MCF 10A (cell line): ENCODE results near the gene OR2H1. TPM values are rescaled to one million over a fixed set of nuclear protein-coding genes. Genes with fewer than 3 reads are reported as not detected.

Experiments
- BruUV-seq: library from RNA; stranded (reverse); fragments of 400-500 nt; replicated peaks from 2 replicates; lab custom pipeline; 2021; lab: Mats Ljungman, UMichigan
- CTCF ChIA-PET: fragments of 300-600 bp; sonication (Branson Sonifier 250); formaldehyde crosslinking; extraction: SDS; loops from one replicate; lab custom pipeline; 2021; ENCODE audit warnings: antibody characterized with exemption, inconsistent platforms; lab: Yijun Ruan, JAX
- POLR2A ChIA-PET: fragments of 300-600, 350-650 bp; sonication (Branson Sonifier 250); formaldehyde crosslinking; extraction: SDS; loops from one replicate; lab custom pipeline; 2020; ENCODE audit warnings: antibody characterized with exemption, inconsistent platforms; lab: Yijun Ruan, JAX
- DNase-seq: peaks from one replicate; pipeline ENCODE4 v3.0.0-alpha.2; 2018; ENCODE audit not compliant: unreplicated experiment
- H3K27ac Mint-ChIP-seq: one replicate; pipeline ENCODE4 v1.8.0; 2022; ENCODE audit warnings: mild to moderate bottlenecking, low read depth, mixed read lengths; ENCODE audit not compliant: unreplicated experiment
- H3K27me3 Mint-ChIP-seq: one replicate; pipeline ENCODE4 v1.8.0; 2022; ENCODE audit warnings: mixed read lengths; ENCODE audit not compliant: insufficient read depth, unreplicated experiment
- H3K36me3 Mint-ChIP-seq: one replicate; pipeline ENCODE4 v1.8.0; 2022; ENCODE audit warnings: mild to moderate bottlenecking, moderate library complexity, mixed read lengths; ENCODE audit not compliant: insufficient read depth, unreplicated experiment
- H3K4me1 Mint-ChIP-seq: one replicate; pipeline ENCODE4 v1.8.0; 2022; ENCODE audit warnings: mixed read lengths; ENCODE audit not compliant: insufficient read depth, unreplicated experiment
- H3K4me3 Mint-ChIP-seq: one replicate; pipeline ENCODE4 v1.8.0; 2022; ENCODE audit warnings: mild to moderate bottlenecking, moderate library complexity, mixed read lengths; ENCODE audit not compliant: unreplicated experiment
- H3K9me3 Mint-ChIP-seq: one replicate; pipeline ENCODE4 v1.8.0; 2022; ENCODE audit warnings: mixed read lengths; ENCODE audit not compliant: unreplicated experiment
- intact Hi-C: fragments of 100-400 bp; cut with micrococcal nuclease; formaldehyde crosslinking; loops from 2 replicates; pipeline ENCODE4 v1.14.1; 2022
- total RNA-seq: library from RNA; stranded (reverse); gene quantifications from 2 replicates; pipeline ENCODE4 v1.2.3, GENCODE V29; 2022
- TF ChIP-seq, protein P1 (sequence below): fragments of 200-600 bp; IDR thresholded peaks from one replicate; pipeline ENCODE4 v1.8.0; 2022; ENCODE audit warnings: antibody characterized with exemption, mild to moderate bottlenecking; ENCODE audit not compliant: unreplicated experiment

The OR2H1 gene
- total RNA-seq, 1 experiment from 2014 or later: not detected

DNA sequence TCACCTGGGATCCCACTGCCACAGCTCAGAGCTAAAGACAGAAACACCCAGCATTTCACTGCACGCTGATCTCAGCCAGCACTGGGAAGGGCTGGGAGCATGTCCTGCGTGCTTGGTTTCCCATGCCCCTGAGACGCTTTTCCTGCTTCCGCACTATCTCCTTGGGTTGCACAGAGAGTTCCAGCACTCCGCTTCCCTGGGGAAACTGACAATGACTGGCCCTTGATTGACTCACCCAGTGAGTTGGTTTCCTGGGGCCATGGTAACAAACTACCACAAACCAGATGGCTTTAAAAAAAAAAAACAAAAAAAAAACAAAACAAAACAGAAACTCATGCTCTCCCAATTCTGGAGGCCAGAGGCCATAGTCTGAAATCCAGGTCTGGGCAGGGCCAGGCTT lies 45.6 kb downstream of the OR2H1 start:
- Mint-ChIP-seq H3K4me1 (peaks cover 6% of the 10 kb centered on the region), H3K27ac (no peak overlapping the region), H3K27me3 (peaks cover 31% of the 10 kb centered on the region), H3K36me3 (no peaks in the 10 kb centered on the region), H3K9me3 (no peaks in the 10 kb centered on the region), H3K4me3 (no peak overlapping the region)
- DNase-seq: peak; percentile 78
- no TSS peak for BruUV-seq
- TF ChIP-seq, protein P1, sequence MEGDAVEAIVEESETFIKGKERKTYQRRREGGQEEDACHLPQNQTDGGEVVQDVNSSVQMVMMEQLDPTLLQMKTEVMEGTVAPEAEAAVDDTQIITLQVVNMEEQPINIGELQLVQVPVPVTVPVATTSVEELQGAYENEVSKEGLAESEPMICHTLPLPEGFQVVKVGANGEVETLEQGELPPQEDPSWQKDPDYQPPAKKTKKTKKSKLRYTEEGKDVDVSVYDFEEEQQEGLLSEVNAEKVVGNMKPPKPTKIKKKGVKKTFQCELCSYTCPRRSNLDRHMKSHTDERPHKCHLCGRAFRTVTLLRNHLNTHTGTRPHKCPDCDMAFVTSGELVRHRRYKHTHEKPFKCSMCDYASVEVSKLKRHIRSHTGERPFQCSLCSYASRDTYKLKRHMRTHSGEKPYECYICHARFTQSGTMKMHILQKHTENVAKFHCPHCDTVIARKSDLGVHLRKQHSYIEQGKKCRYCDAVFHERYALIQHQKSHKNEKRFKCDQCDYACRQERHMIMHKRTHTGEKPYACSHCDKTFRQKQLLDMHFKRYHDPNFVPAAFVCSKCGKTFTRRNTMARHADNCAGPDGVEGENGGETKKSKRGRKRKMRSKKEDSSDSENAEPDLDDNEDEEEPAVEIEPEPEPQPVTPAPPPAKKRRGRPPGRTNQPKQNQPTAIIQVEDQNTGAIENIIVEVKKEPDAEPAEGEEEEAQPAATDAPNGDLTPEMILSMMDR: no peak
- intact Hi-C loops: no loop called here
- POLR2A ChIA-PET: no interaction called here
- CTCF ChIA-PET: interaction anchor here (0.5 to 1.1 kb wide), 3 partner anchors 55 to 311 kb away, joined by 3 to 4 read pairs (median 3); no protein-coding TSS in a partner anchor

DNA sequence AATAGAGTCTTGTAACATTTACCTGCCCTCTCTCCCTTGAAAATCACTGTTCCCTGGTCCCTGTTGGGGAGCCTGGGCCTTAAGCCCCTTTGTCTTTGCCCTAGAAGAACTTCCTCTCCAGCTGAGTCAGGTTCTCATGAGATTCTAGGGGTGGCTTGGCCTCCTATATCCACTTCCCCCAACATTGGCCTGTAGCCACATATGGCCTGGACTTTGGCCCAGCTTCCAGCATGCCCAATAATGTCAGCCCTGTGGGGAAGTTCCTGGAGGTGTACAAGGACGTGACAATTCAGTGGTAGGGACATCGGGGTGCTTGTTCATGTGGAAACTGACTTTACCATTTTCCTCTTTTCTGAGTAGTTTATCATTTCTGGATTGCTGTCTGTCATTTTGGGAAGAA lies 48.0 kb downstream of the OR2H1 start:
- no peak for DNase-seq
- H3K4me1 Mint-ChIP-seq: peaks cover 6% of the 10 kb centered on the region
- peaks cover 31% of the 10 kb centered on the region for H3K27me3 Mint-ChIP-seq
- BruUV-seq: no TSS peak
- intact Hi-C loops: no loop called here
- H3K36me3 Mint-ChIP-seq: no peaks in the 10 kb centered on the region
- TF ChIP-seq, protein P1: no peak
- no peak overlapping the region for H3K27ac Mint-ChIP-seq
- no peak overlapping the region for H3K4me3 Mint-ChIP-seq
- ChIA-PET CTCF (no interaction called here), POLR2A (no interaction called here)
- no peaks in the 10 kb centered on the region for H3K9me3 Mint-ChIP-seq

DNA sequence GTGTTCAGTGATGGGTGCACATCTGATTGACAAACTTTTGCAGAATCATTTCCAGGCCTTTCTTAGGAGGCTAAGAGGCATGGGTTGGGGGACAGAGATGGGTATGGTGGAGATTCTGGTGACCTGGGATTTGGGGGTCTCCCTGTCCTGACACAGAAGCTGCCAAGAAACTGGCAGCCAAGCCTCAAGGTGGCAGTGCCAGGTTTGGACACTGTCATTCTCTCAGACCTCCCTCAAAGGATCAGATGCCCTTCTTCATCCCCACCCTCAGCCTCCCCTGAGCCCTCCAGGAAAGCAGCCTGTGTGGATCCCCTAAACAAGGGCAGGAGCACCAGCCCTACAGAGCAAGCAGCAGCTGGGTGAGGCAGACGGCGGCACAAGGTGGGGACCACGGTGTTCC lies 48.9 kb downstream of the OR2H1 start:
- Mint-ChIP-seq H3K4me3 (no peak overlapping the region), H3K4me1 (peaks cover 6% of the 10 kb centered on the region), H3K36me3 (no peaks in the 10 kb centered on the region), H3K27ac (no peak overlapping the region), H3K9me3 (no peaks in the 10 kb centered on the region), H3K27me3 (peaks cover 40% of the 10 kb centered on the region)
- POLR2A ChIA-PET: no interaction called here
- intact Hi-C loops: no loop called here
- CTCF ChIA-PET: no interaction called here
- TF ChIP-seq, protein P1: no peak
- DNase-seq: no peak
- BruUV-seq: no TSS peak

DNA sequence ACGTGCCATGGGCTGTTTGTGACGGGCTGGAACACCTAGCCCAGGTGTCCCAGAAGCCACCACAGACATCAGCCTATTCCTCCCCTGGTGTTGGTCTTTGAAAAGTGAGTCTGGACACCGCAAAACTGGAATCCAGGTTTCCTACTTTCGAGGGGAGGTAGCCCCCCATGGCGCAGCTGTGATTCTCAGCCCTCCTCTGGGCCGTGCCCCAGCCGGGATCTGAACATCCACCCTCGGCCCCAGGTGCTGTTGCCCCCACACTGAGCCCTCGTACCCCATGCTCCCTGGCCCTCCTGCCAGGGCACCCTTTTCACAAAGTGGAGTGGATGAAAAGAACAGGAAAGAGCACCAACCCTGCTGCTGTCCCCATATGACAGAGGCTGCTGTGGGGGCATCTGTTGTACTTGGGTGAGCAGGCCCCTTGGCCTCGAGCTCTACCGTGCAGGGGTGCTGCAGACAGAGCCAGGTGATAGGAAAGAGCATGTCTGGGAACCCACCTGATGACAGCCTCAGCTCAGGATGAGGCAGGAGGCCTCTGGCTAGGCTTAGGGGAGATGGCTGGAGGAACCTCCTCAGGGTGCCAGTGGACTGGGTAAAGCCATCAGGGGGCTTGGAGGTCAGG lies 49.6 kb downstream of the OR2H1 start:
- CTCF ChIA-PET: no interaction called here
- Mint-ChIP-seq H3K36me3 (no peaks in the 10 kb centered on the region), H3K4me3 (no peak overlapping the region), H3K4me1 (peaks cover 6% of the 10 kb centered on the region), H3K9me3 (no peaks in the 10 kb centered on the region), H3K27ac (no peak overlapping the region), H3K27me3 (peaks cover 47% of the 10 kb centered on the region)
- intact Hi-C loops: no loop called here
- TF ChIP-seq, protein P1: no peak
- POLR2A ChIA-PET: no interaction called here
- BruUV-seq: no TSS peak
- DNase-seq: no peak
